ENCODE results near the gene TUBA1A.
"Not testable (repeated sequence)": the region's sequence is repeated elsewhere in the genome, so short reads cannot be mapped to it uniquely, and the experiment has no call there.

Gene TUBA1A

GRCh38 chr12:49147384-49147783, 41.5 kb downstream of the TUBA1A start:
- DNase-seq (ENCODE audit: low spot score) = no peak
- in situ Hi-C loops (cut with MboI; ENCODE audit: low pct_unique_long_range_greater_than_20kb, low sequenced_read_pairs, unreplicated experiment) = no loop called here
- TF ChIP-seq, protein P1, sequence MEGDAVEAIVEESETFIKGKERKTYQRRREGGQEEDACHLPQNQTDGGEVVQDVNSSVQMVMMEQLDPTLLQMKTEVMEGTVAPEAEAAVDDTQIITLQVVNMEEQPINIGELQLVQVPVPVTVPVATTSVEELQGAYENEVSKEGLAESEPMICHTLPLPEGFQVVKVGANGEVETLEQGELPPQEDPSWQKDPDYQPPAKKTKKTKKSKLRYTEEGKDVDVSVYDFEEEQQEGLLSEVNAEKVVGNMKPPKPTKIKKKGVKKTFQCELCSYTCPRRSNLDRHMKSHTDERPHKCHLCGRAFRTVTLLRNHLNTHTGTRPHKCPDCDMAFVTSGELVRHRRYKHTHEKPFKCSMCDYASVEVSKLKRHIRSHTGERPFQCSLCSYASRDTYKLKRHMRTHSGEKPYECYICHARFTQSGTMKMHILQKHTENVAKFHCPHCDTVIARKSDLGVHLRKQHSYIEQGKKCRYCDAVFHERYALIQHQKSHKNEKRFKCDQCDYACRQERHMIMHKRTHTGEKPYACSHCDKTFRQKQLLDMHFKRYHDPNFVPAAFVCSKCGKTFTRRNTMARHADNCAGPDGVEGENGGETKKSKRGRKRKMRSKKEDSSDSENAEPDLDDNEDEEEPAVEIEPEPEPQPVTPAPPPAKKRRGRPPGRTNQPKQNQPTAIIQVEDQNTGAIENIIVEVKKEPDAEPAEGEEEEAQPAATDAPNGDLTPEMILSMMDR (IDR thresholded peaks at IDR 0.05; ENCODE audit: extremely low read depth, insufficient read depth, missing control alignments) = no peak

DNA sequence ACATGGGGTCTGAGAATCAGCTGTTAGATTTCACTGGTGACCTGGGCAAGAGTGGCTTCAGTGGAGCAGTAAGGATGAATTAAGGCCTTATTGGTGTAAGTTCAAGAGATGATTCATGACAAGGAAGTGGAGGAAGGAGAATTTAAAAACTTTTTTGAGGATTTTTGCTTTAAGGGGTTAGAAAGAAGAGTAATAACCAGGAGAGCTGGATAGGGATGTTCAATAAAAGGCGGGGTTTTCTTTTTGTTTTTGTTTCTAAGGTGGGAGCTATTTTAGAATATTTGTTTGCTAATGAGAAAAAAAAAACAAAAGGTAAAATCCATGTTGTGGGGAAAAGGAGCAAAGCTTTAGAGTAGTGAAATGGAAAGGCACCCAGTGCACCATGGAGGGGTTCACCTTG, 42.5 kb downstream of the TUBA1A start:
- in situ Hi-C loops (cut with MboI; ENCODE audit: low pct_unique_long_range_greater_than_20kb, low sequenced_read_pairs, unreplicated experiment) = no loop called here
- TF ChIP-seq, protein P1 (IDR thresholded peaks at IDR 0.05; ENCODE audit: extremely low read depth, insufficient read depth, missing control alignments) = no peak
- DNase-seq (ENCODE audit: low spot score) = no peak

GRCh38 chr12:49144384-49144783, 44.5 kb downstream of the TUBA1A start:
- in situ Hi-C loops (cut with MboI; ENCODE audit: low pct_unique_long_range_greater_than_20kb, low sequenced_read_pairs, unreplicated experiment) = no loop called here
- no peak for DNase-seq (ENCODE audit: low spot score)
- TF ChIP-seq, protein P1 (IDR thresholded peaks at IDR 0.05; ENCODE audit: extremely low read depth, insufficient read depth, missing control alignments) = no peak

- TF ChIP-seq, protein P1 (IDR thresholded peaks at IDR 0.05; ENCODE audit: extremely low read depth, insufficient read depth, missing control alignments) = no peak
- in situ Hi-C loops (cut with MboI; ENCODE audit: low pct_unique_long_range_greater_than_20kb, low sequenced_read_pairs, unreplicated experiment) = no loop called here
- no peak for DNase-seq (ENCODE audit: low spot score)
Observed at GRCh38 chr12:49138999-49139398, 49.9 kb downstream of the TUBA1A start.

DNA sequence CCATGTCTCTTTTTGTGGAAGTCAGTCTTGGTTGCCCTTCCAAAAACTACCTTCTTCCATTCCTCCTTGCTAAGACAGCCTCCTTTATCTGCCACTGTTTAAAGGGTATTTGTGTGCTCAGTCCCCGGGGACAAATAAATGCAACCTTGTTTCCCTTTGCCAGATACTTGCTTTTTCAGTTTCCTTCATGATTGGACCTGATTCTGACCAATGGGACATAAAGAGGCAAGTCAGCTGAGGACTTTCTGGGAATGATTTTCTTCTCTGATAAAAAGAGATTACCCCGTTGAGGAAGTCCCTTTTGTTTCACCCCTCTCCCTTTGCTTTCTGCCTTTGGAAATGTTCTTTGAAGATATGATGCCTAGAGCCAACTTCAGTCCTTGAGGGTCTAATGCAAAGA, 50.3 kb downstream of the TUBA1A start:
- in situ Hi-C loops (cut with MboI; ENCODE audit: low pct_unique_long_range_greater_than_20kb, low sequenced_read_pairs, unreplicated experiment) = no loop called here
- TF ChIP-seq, protein P1 (IDR thresholded peaks at IDR 0.05; ENCODE audit: extremely low read depth, insufficient read depth, missing control alignments) = no peak
- no peak for DNase-seq (ENCODE audit: low spot score)

DNA sequence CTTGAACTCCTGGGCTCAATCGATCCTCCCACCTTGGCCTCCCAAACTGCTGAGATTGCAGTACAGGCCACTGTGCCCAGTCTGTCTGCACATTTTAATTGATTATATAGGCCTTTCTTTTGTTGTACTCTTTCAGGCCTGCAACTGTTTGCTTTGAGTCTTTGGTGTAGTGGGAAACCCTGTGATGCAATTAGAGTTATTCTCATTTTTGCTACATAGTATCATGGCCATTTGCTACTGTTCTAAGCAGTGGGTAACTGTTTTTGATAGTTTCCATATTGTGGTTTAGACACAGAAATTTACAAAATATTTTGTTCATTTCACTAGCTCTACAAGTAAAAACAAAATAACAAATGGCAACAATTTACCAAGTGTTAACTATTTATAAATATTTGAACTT, 51.4 kb downstream of the TUBA1A start:
- no peak for DNase-seq (ENCODE audit: low spot score)
- in situ Hi-C loops (cut with MboI; ENCODE audit: low pct_unique_long_range_greater_than_20kb, low sequenced_read_pairs, unreplicated experiment) = no loop called here
- TF ChIP-seq, protein P1 (IDR thresholded peaks at IDR 0.05; ENCODE audit: extremely low read depth, insufficient read depth, missing control alignments) = no peak

- DNase-seq (ENCODE audit: low spot score); in situ Hi-C loops (cut with MboI; ENCODE audit: low pct_unique_long_range_greater_than_20kb, low sequenced_read_pairs, unreplicated experiment): not testable (repeated sequence)
Observed at GRCh38 chr12:49136997-49137396, 51.9 kb downstream of the TUBA1A start.

All from GM13977 (cell line).